HFFc6 (cell line): ENCODE results near the gene NFRKB. TPM values are rescaled to one million over a fixed set of nuclear protein-coding genes. Genes with fewer than 3 reads are reported as not detected.

Experiments used
- DNase-seq: peaks from one replicate; pipeline ENCODE4 v3.0.0-alpha.2; 2018
- H3K27ac Mint-ChIP-seq: 2 replicates; pipeline ENCODE4 v1.8.0; 2020; ENCODE audit warnings: mild to moderate bottlenecking, mixed read lengths
- H3K27me3 Mint-ChIP-seq: 2 replicates; pipeline ENCODE4 v1.8.0; 2021; ENCODE audit warnings: mild to moderate bottlenecking, moderate library complexity, mixed read lengths; ENCODE audit not compliant: insufficient read depth
- H3K36me3 Mint-ChIP-seq: 2 replicates; pipeline ENCODE4 v1.8.0; 2021; ENCODE audit warnings: low read depth, mixed read lengths
- H3K4me1 Mint-ChIP-seq: 2 replicates; pipeline ENCODE4 v1.8.0; 2020; ENCODE audit warnings: low read depth, mixed read lengths
- H3K4me3 Mint-ChIP-seq: 2 replicates; pipeline ENCODE4 v1.8.0; 2020; ENCODE audit warnings: mild to moderate bottlenecking, moderate library complexity, mixed read lengths
- H3K9me3 Mint-ChIP-seq: 2 replicates; pipeline ENCODE4 v1.8.0; 2020; ENCODE audit warnings: mild to moderate bottlenecking, mixed read lengths
- total RNA-seq, 6 experiments: library from RNA; stranded (reverse); fragmentation: NEBNext Ultra II Directional; extraction: Animal tissue kit (Norgen Biotek cat#: 25700); gene quantifications; 2 replicates in 1 of 6; 3 replicates in 5 of 6; pipeline ENCODE4 v1.2.3, GENCODE V29; 2021
- TF ChIP-seq, protein P1 (sequence below): fragments of 200-600 bp; sonication (generic); IDR thresholded peaks from 2 replicates; pipeline ENCODE4 v1.5.0; 2021; ENCODE audit warnings: antibody characterized with exemption, mild to moderate bottlenecking

The NFRKB gene
- total RNA-seq, 6 experiments from 2014 or later: 12.6 to 16.2 (median 14.4) TPM

DNA sequence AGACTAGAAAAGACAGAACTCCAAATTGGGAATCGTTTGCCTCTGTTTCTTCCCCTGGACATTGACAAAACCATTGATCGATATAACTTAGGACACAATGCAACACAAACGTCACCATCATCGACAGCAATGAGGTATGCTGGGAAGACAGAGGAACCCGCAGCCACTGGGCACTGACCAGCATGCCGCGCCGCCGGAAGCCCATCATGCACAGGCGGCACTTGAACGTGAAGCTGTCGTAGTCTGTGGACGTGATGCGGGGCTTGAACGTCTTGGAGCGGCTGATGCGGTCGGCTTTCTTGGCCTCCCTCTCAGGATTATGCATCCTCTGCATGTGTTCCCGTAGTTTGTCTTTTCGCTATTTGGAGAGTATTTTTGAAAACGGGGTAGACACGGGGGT lies 23.0 kb upstream of the NFRKB start:
- DNase-seq: no peak
- H3K27me3 Mint-ChIP-seq: no peaks in the 10 kb centered on the region; the same call in 1 of the 2 replicates
- H3K9me3 Mint-ChIP-seq: no peaks in the 10 kb centered on the region
- no peak overlapping the region for H3K27ac Mint-ChIP-seq
- peaks cover 3% of the 10 kb centered on the region for H3K4me1 Mint-ChIP-seq
- no peak overlapping the region for H3K4me3 Mint-ChIP-seq
- peaks cover 2% of the 10 kb centered on the region; the same call in 1 of the 2 replicates for H3K36me3 Mint-ChIP-seq
- TF ChIP-seq, protein P1, sequence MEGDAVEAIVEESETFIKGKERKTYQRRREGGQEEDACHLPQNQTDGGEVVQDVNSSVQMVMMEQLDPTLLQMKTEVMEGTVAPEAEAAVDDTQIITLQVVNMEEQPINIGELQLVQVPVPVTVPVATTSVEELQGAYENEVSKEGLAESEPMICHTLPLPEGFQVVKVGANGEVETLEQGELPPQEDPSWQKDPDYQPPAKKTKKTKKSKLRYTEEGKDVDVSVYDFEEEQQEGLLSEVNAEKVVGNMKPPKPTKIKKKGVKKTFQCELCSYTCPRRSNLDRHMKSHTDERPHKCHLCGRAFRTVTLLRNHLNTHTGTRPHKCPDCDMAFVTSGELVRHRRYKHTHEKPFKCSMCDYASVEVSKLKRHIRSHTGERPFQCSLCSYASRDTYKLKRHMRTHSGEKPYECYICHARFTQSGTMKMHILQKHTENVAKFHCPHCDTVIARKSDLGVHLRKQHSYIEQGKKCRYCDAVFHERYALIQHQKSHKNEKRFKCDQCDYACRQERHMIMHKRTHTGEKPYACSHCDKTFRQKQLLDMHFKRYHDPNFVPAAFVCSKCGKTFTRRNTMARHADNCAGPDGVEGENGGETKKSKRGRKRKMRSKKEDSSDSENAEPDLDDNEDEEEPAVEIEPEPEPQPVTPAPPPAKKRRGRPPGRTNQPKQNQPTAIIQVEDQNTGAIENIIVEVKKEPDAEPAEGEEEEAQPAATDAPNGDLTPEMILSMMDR: no peak

DNA sequence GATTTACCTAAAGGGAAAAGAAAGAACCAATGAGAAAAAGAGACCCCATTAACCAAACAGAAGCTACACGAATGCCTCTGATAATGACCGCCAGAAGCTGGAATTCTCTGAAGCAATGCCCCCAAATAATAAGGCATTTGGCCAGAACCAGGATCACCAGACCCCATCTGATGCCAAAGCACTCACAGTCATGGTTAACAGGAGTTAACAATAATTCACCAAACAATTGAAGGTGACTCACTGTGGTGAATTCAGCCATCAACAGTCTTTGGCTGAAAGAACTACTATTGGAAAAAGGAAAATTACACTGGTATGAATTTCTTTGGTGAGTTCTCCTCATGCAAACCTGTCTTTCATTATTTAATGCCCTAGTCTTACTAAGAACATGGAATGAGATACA lies 21.9 kb upstream of the NFRKB start:
- peaks cover 7% of the 10 kb centered on the region; the same call in 1 of the 2 replicates for H3K36me3 Mint-ChIP-seq
- no peaks in the 10 kb centered on the region for H3K9me3 Mint-ChIP-seq
- H3K27ac Mint-ChIP-seq: no peak overlapping the region
- no peak overlapping the region for H3K4me3 Mint-ChIP-seq
- H3K4me1 Mint-ChIP-seq: no peaks in the 10 kb centered on the region
- H3K27me3 Mint-ChIP-seq: no peaks in the 10 kb centered on the region; the same call in 1 of the 2 replicates
- TF ChIP-seq, protein P1: no peak
- no peak for DNase-seq

DNA sequence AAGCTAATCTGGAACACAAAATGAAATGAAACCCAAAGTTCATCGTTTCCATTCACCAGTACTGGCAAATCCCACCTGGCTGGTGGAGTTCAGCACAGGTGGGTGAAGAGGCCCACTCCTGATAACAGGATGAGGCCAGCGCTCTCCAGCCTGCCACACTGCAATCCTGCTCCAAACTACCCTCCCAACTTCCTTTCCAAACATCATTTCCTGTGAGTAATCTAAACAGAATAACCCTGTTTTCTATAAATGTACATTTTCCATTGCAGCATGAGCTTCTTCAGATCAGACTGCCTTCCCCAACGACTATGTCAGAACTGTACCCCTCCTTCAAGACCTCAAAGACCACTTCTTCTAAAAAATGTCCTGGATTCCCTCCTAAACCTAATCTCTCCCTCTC lies 15.9 kb upstream of the NFRKB start:
- H3K27me3 Mint-ChIP-seq: no peaks in the 10 kb centered on the region; the same call in 1 of the 2 replicates
- no peak for DNase-seq
- H3K36me3 Mint-ChIP-seq: peaks cover 12% of the 10 kb centered on the region
- H3K4me1 Mint-ChIP-seq: peaks cover 11% of the 10 kb centered on the region
- H3K9me3 Mint-ChIP-seq: no peaks in the 10 kb centered on the region
- TF ChIP-seq, protein P1: no peak
- H3K27ac Mint-ChIP-seq: peak overlapping the region; percentile 78
- H3K4me3 Mint-ChIP-seq: peak overlapping the region; percentile 3; the same call in 1 of the 2 replicates

DNA sequence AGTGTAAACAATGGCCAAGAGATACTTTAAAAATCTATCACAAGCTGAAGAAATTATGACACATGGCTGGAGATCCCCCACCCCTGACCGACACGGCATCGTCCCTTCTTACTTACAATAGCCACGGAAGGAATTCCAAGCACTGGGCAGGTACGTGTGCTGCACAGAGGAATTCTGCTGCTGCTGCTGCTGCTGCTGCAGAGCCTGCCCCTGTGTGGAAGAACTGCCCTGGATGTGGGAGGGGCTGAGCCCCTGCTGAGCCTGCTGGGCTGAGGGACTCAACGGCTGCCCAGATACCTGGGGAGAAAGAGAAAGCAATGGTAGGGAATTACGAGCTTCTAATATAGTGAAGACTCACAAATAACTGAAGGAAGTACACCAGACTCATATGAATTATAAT lies 15.0 kb upstream of the NFRKB start:
- TF ChIP-seq, protein P1: no peak
- no peak for DNase-seq
- Mint-ChIP-seq H3K27me3 (no peaks in the 10 kb centered on the region; the same call in 1 of the 2 replicates), H3K4me3 (no peak overlapping the region), H3K27ac (no peak overlapping the region), H3K4me1 (peaks cover 11% of the 10 kb centered on the region), H3K9me3 (no peaks in the 10 kb centered on the region), H3K36me3 (peaks cover 15% of the 10 kb centered on the region)

DNA sequence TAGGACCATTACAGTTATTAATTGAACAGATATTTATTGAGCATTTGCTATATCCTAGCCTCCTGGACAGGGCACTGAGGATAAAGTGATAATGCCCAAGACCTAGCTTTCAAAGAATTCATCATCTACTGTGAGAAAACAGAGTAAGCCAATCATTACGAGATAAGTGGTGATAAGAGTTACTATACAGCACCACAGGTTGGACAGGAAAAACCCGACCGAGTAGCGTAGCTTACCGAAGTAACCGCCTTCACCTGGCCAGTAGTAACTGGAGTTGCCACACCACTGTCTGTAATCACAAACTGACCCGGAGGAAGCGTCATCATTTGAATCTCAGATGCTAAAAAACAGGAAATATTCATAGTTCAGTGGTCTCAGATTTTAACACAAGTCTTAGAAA lies 10.0 kb upstream of the NFRKB start:
- TF ChIP-seq, protein P1: no peak
- H3K4me3 Mint-ChIP-seq: no peak overlapping the region
- H3K27ac Mint-ChIP-seq: no peak overlapping the region
- no peaks in the 10 kb centered on the region; the same call in 1 of the 2 replicates for H3K27me3 Mint-ChIP-seq
- H3K36me3 Mint-ChIP-seq: peaks cover 31% of the 10 kb centered on the region
- no peaks in the 10 kb centered on the region for H3K9me3 Mint-ChIP-seq
- DNase-seq: no peak
- H3K4me1 Mint-ChIP-seq: no peaks in the 10 kb centered on the region

DNA sequence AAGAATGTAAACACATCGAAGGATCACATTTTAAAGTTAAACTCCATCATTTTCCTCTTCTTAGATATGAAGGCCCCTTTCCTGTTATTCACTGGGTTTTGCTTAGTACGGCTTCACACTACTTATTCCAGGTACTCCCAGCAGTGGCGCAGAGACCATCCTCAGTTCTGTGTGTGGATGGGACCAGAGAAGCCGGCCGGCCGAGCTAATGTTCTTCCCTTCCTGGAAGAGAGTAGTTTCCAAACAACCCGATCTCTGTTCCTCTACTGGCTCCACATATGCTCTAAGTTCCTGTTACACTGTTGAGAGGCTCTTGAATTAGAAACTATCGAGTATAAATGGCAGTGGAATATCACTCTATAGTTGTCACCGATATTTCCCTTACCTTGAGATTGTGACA lies 684 bp upstream of the NFRKB start:
- no peak for DNase-seq
- Mint-ChIP-seq H3K27ac (peak overlapping the region; percentile 13; the same call in 1 of the 2 replicates), H3K9me3 (peaks cover 4% of the 10 kb centered on the region; the same call in 1 of the 2 replicates)

More for the DNA sequence above, 684 bp upstream of the NFRKB start:
- TF ChIP-seq, protein P1: no peak
- H3K36me3 Mint-ChIP-seq: peaks cover 38% of the 10 kb centered on the region
- H3K4me3 Mint-ChIP-seq: peak overlapping the region; percentile 91
- peaks cover 20% of the 10 kb centered on the region for H3K4me1 Mint-ChIP-seq
- H3K27me3 Mint-ChIP-seq: no peaks in the 10 kb centered on the region
